GM19099 (cell line): Measurements from ENCODE around the gene ZFP64.

Source experiments
- POLR2A ChIP-seq: IDR thresholded peaks from 3 replicates; pipeline ENCODE4 v1.6.1; 2011; ENCODE audit warnings: low read depth; ENCODE audit not compliant: insufficient read length; ENCODE audit errors: extremely low read depth

The ZFP64 gene

GRCh38 chr20:52103913-52104545 is 87.5 kb downstream of the ZFP64 start:
- TF ChIP-seq POLR2A, result no peak

DNA sequence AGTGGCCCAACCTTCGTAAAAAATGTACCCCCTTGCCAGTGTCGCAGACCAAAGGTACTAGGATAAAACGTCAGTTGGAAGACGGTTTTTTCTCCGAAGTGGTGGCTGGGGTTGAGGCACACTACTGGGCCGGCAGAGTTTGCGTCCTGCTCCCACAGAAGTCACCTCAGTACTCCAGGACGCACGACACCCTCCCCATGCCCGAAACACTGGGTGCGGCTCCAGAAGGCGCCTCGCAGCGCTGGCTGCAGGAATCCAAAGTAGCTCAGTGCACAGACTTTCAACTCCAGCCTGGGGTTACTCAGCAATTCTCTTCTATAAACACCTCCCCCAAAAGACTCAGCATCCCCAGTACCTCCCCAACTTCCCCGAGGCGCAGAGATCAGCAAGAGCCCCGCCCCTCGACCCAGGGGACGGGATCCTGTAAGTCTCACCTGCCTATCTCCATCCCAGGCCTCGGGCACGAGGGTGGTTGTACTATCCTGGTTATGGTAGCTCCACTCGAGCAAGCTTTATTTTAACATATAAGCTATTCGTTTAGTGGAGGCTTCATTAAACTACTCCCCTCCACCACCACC is 88.2 kb downstream of the ZFP64 start:
- TF ChIP-seq POLR2A, result no peak

- TF ChIP-seq POLR2A, result no peak
These were observed 89.0 kb downstream of the ZFP64 start for GRCh38 chr20:52102559-52102958.

DNA sequence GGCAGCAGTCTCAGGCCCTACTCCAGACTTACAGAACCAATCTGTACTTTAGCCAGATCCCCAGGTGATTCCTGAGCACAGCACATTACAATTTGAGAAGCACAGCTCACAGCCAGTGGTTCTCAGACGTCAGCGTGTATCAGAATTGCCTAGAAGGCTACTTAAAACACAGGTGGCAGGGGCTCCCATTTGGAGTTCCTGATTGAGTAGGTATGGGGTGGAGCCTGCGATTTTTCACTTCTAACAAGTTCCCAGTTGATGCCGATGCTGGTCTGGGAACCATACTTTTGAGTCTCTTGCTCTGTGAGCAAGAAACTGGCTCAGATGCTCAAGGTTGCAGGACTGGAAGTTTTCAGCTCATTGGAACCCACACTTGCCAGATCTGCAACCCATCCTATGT is 89.5 kb downstream of the ZFP64 start:
- no peak for TF ChIP-seq POLR2A
